Measurements from ENCODE around the gene MAN2B1.

- TF ChIP-seq GATA3 (IDR thresholded peaks at IDR 0.05; ENCODE audit: low read depth, low read length) (no peak), GATA2 (IDR thresholded peaks at IDR 0.05; ENCODE audit: low read depth, low read length) (no peak)
These were observed 27.8 kb downstream of the MAN2B1 start for GRCh38 chr19:12638611-12639182.
